ENCODE results near the gene LYPD6B. TPM values are rescaled to one million over a fixed set of nuclear protein-coding genes. Genes with fewer than 3 reads are reported as not detected.
A peak's percentile ranks its signal among the peaks of the same experiment; 100 is the strongest.

The LYPD6B gene
- total and polyA plus RNA-seq, 10 of the 15 experiments (the other 5 are each of a cell fraction or from before 2014, with no cell fraction given) = 1.0 to 6.6 (median 4.0) TPM

GRCh38 chr2:149084924-149085795 lies 46.7 kb downstream of the LYPD6B start:
- Histone ChIP-seq H2AFZ (ENCODE audit: control insufficient read depth, low read depth, low read length) (no peak overlapping the region), H3K79me2 (ENCODE audit: control insufficient read depth, insufficient read depth, low read length) (no peaks in the 10 kb centered on the region), H3K27me3 (replicated peaks in 1 of 2; ENCODE audit: control insufficient read depth in 2 of 2, insufficient read depth in 2 of 2, low read length in 1 of 2) (no peaks in the 10 kb centered on the region), H3K9ac (ENCODE audit: control insufficient read depth, insufficient read depth, low read length) (no peak overlapping the region), H3K4me2 (ENCODE audit: control insufficient read depth, insufficient read depth) (no peak overlapping the region), H3K4me3 (no peak overlapping the region), H3K4me1 (ENCODE audit: control insufficient read depth, insufficient read depth, low read length) (no peaks in the 10 kb centered on the region), H3K9me3 (replicated peaks; ENCODE audit: control insufficient read depth, insufficient read depth, low read length) (no peaks in the 10 kb centered on the region; the same call in 2 of the 3 replicates), H3K36me3 (ENCODE audit: control insufficient read depth in 2 of 2, insufficient read depth in 2 of 2, low read length in 1 of 2) (no peaks in the 10 kb centered on the region; a peak in 1 of 4 replicates), H4K20me1 (ENCODE audit: control insufficient read depth, insufficient read depth) (no peaks in the 10 kb centered on the region), H3K27ac (ENCODE audit: control insufficient read depth, insufficient read depth) (no peak overlapping the region)
- no peak for FAIRE-seq
- ChIA-PET POLR2A (no interaction called here), RAD21 (ENCODE audit: unreplicated experiment) (interaction anchor here (0.7 kb wide), 1 partner anchor 68 kb away, joined by 3 read pairs; no protein-coding TSS in a partner anchor), CTCF (no interaction called here), SMC1A (ENCODE audit: uncharacterized antibody, unreplicated experiment) (no interaction called here)
- BruUV-seq (replicated peaks) = no TSS peak
- no peak for DNase-seq (ENCODE audit: low read depth, low spot score)
- peak; percentile 66 for TF ChIP-seq BCL3 (IDR thresholded peaks at IDR 0.05; ENCODE audit: borderline replicate concordance, insufficient read depth, low read depth, low read length, poor library complexity, severe bottlenecking)
- no peak for TF ChIP-seq NR2C2 (IDR thresholded peaks at IDR 0.05; ENCODE audit: borderline replicate concordance, control insufficient read depth, insufficient read length, low read depth)
- no peak for TF ChIP-seq NBN (IDR thresholded peaks at IDR 0.05)
- WGBS (ENCODE audit: insufficient coverage, insufficient replicate concordance, low lambda C conversion rate, missing lambda C conversion rate) = 49% methylated on average over 7 of the region's 7 CpGs
- in situ Hi-C loops (cut with MboI) (no loop called here), intact Hi-C loops (cut with micrococcal nuclease; ENCODE audit: unreplicated experiment) (loop anchor here (5.0 kb wide), 1 partner anchor 68 kb away; no protein-coding TSS in a partner anchor)
- ATAC-seq = no peak

GRCh38 chr2:149087751-149088150 lies 49.3 kb downstream of the LYPD6B start:
- TF ChIP-seq NRF1 (conservative IDR thresholded peaks at IDR 0.05; ENCODE audit: low read depth, low read length) = no peak
- peak; percentile 24; the same call in 1 of the 2 replicates for TF ChIP-seq SMC3 (IDR thresholded peaks at IDR 0.05; ENCODE audit: borderline replicate concordance, low read length)
- TF ChIP-seq POLR2AphosphoS5 (IDR thresholded peaks at IDR 0.05; ENCODE audit: low read length) = no peak
- TF ChIP-seq RAD21 (IDR thresholded peaks at IDR 0.05; ENCODE audit: insufficient read depth, low read depth, low read length) = peak; percentile 50
- no peak for TF ChIP-seq TCF3 (IDR thresholded peaks at IDR 0.05; ENCODE audit: borderline replicate concordance, insufficient read depth, low read depth, low read length)
- TF ChIP-seq CTCF (IDR thresholded peaks at IDR 0.05 in 2 of 3, conservative IDR thresholded peaks at IDR 0.05 in 1 of 3; ENCODE audit: control insufficient read depth in 2 of 3, extremely low read depth in 1 of 3, insufficient read depth in 1 of 3, low read depth in 3 of 3, low read length in 3 of 3) = peak; percentile 22 to 52 (median 33)
- FAIRE-seq (no peak), ATAC-seq (peak; percentile 58; the same call in 2 of the 3 replicates), DNase-seq (ENCODE audit: low read depth, low spot score) (no peak)
- intact Hi-C loops (cut with micrococcal nuclease; ENCODE audit: unreplicated experiment) = loop anchor here (5.0 kb wide), 1 partner anchor 70 kb away; no protein-coding TSS in a partner anchor
- Histone ChIP-seq H3K4me1 (ENCODE audit: control insufficient read depth, insufficient read depth, low read length) (no peaks in the 10 kb centered on the region), H3K4me3 (no peak overlapping the region), H3K9me3 (replicated peaks; ENCODE audit: control insufficient read depth, insufficient read depth, low read length) (no peaks in the 10 kb centered on the region; the same call in 2 of the 3 replicates), H3K27ac (ENCODE audit: control insufficient read depth, insufficient read depth) (no peak overlapping the region), H3K9ac (ENCODE audit: control insufficient read depth, insufficient read depth, low read length) (no peak overlapping the region), H3K4me2 (ENCODE audit: control insufficient read depth, insufficient read depth) (no peak overlapping the region), H3K27me3 (replicated peaks in 1 of 2; ENCODE audit: control insufficient read depth in 2 of 2, insufficient read depth in 2 of 2, low read length in 1 of 2) (no peaks in the 10 kb centered on the region), H3K79me2 (ENCODE audit: control insufficient read depth, insufficient read depth, low read length) (no peaks in the 10 kb centered on the region), H4K20me1 (ENCODE audit: control insufficient read depth, insufficient read depth) (no peaks in the 10 kb centered on the region), H2AFZ (ENCODE audit: control insufficient read depth, low read depth, low read length) (no peak overlapping the region), H3K36me3 (ENCODE audit: control insufficient read depth in 2 of 2, insufficient read depth in 2 of 2, low read length in 1 of 2) (no peaks in the 10 kb centered on the region; a peak in 1 of 4 replicates)
- ChIA-PET POLR2A (no interaction called here), CTCF (interaction anchor here (1.0 kb wide), 1 partner anchor 69 kb away, joined by 3 read pairs; no protein-coding TSS in a partner anchor), RAD21 (ENCODE audit: unreplicated experiment) (no interaction called here), SMC1A (ENCODE audit: uncharacterized antibody, unreplicated experiment) (no interaction called here)
- in situ Hi-C loops (cut with MboI) = no loop called here
- BruUV-seq (replicated peaks) = no TSS peak
- 13% methylated on average over 4 of the region's 4 CpGs for WGBS (ENCODE audit: insufficient coverage, insufficient replicate concordance, low lambda C conversion rate, missing lambda C conversion rate)
